A673 (cell line): ENCODE results near the gene LRRC74B. TPM values are rescaled to one million over a fixed set of nuclear protein-coding genes. Genes with fewer than 3 reads are reported as not detected.

ENCODE experiments used
- BruUV-seq: library from RNA; stranded (reverse); fragments of 400-500 nt; replicated peaks from 2 replicates; lab custom pipeline; 2021; lab: Mats Ljungman, UMichigan
- CTCF ChIA-PET: fragments of 300-600 bp; sonication (Branson Sonifier 250); formaldehyde crosslinking; loops from one replicate; lab custom pipeline; 2022; ENCODE audit warnings: antibody characterized with exemption; lab: Charles Lee
- POLR2A ChIA-PET: fragments of 300-600 bp; sonication (Branson Sonifier 250); formaldehyde crosslinking; loops from one replicate; lab custom pipeline; 2022; ENCODE audit warnings: antibody characterized with exemption; ENCODE audit not compliant: low non-redundant PET; lab: Charles Lee
- DNase-seq: peaks from one replicate; pipeline ENCODE4 v3.0.0-alpha.2; 2015; ENCODE audit warnings: low spot score
- H3K27ac ChIP-seq: fragments of 200-600 bp; sonication (generic); 2 replicates; pipeline ENCODE4 v1.5.1; 2016; ENCODE audit warnings: mixed run types, low read depth, mild to moderate bottlenecking, mixed read lengths, antibody characterized with exemption, low read length; ENCODE audit not compliant: poor library complexity, severe bottlenecking
- H3K27me3 ChIP-seq: fragments of 200-600 bp; sonication (generic); replicated peaks from 2 replicates; pipeline ENCODE4 v1.6.1; 2017; ENCODE audit warnings: mixed run types, low read depth, mild to moderate bottlenecking, mixed read lengths, antibody characterized with exemption, low read length; ENCODE audit not compliant: insufficient read depth, poor library complexity
- H3K36me3 ChIP-seq: fragments of 200-600 bp; sonication (generic); 2 replicates; pipeline ENCODE4 v1.6.1; 2016; ENCODE audit warnings: mixed run types, mild to moderate bottlenecking, mixed read lengths, antibody characterized with exemption, low read length; ENCODE audit not compliant: insufficient read depth, poor library complexity, severe bottlenecking
- H3K4me1 ChIP-seq: fragments of 200-600 bp; sonication (generic); 2 replicates; pipeline ENCODE4 v1.6.1; 2017; ENCODE audit warnings: mixed run types, mild to moderate bottlenecking, mixed read lengths, antibody characterized with exemption, low read length; ENCODE audit not compliant: insufficient read depth, poor library complexity, severe bottlenecking
- H3K4me3 ChIP-seq: fragments of 200-600 bp; sonication (generic); 2 replicates; pipeline ENCODE4 v1.5.1; 2016; ENCODE audit warnings: low read depth, mixed run types, mild to moderate bottlenecking, mixed read lengths, low read length; ENCODE audit not compliant: poor library complexity, severe bottlenecking
- H3K9me3 ChIP-seq: fragments of 200-600 bp; sonication (generic); 2 replicates; pipeline ENCODE4 v1.6.1; 2016; ENCODE audit warnings: mixed run types, low read depth, mild to moderate bottlenecking, mixed read lengths, antibody characterized with exemption, low read length; ENCODE audit not compliant: poor library complexity, severe bottlenecking
- EZH2 ChIP-seq: fragments of 200-600 bp; sonication (generic); IDR thresholded peaks from 2 replicates; pipeline ENCODE4 v1.6.1; 2017; ENCODE audit warnings: borderline replicate concordance, low read depth, mild to moderate bottlenecking, mixed read lengths, antibody characterized with exemption, low read length; ENCODE audit not compliant: poor library complexity, severe bottlenecking
- intact Hi-C: fragments of 100-400 bp; cut with micrococcal nuclease; formaldehyde crosslinking; loops from one replicate; pipeline ENCODE4 v1.10.0; 2022; ENCODE audit not compliant: unreplicated experiment
- total RNA-seq: library from RNA; stranded (reverse); gene quantifications from 2 replicates; pipeline ENCODE4 v1.2.3, GENCODE V29; 2021
- TF ChIP-seq, protein P1 (sequence below): fragments of 300-800, 200-600 bp; sonication (generic); conservative IDR thresholded peaks from 2 replicates; pipeline ENCODE4 v1.5.1; 2017; ENCODE audit warnings: low read depth, mild to moderate bottlenecking, antibody characterized with exemption, low read length, moderate library complexity, mixed read lengths

Gene LRRC74B
- total RNA-seq, 1 experiment from 2014 or later, result not detected

- intact Hi-C loops, result no loop called here
- H3K27me3 ChIP-seq, result no peaks in the 10 kb centered on the region
- H3K9me3 ChIP-seq, result no peaks in the 10 kb centered on the region
- BruUV-seq, result no TSS peak
- DNase-seq, result no peak
- POLR2A ChIA-PET, result no interaction called here
- H3K27ac ChIP-seq, result no peak overlapping the region
- TF ChIP-seq, protein P1, sequence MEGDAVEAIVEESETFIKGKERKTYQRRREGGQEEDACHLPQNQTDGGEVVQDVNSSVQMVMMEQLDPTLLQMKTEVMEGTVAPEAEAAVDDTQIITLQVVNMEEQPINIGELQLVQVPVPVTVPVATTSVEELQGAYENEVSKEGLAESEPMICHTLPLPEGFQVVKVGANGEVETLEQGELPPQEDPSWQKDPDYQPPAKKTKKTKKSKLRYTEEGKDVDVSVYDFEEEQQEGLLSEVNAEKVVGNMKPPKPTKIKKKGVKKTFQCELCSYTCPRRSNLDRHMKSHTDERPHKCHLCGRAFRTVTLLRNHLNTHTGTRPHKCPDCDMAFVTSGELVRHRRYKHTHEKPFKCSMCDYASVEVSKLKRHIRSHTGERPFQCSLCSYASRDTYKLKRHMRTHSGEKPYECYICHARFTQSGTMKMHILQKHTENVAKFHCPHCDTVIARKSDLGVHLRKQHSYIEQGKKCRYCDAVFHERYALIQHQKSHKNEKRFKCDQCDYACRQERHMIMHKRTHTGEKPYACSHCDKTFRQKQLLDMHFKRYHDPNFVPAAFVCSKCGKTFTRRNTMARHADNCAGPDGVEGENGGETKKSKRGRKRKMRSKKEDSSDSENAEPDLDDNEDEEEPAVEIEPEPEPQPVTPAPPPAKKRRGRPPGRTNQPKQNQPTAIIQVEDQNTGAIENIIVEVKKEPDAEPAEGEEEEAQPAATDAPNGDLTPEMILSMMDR, result no peak
- no peaks in the 10 kb centered on the region for H3K36me3 ChIP-seq
- no peak overlapping the region for H3K4me3 ChIP-seq
- CTCF ChIA-PET, result no interaction called here
- H3K4me1 ChIP-seq, result no peaks in the 10 kb centered on the region
Measured at GRCh38 chr22:21064917-21065864, 19.4 kb downstream of the LRRC74B start.

GRCh38 chr22:21067075-21067900 lies 21.5 kb downstream of the LRRC74B start:
- Histone ChIP-seq H3K27me3 (no peaks in the 10 kb centered on the region), H3K36me3 (no peaks in the 10 kb centered on the region), H3K27ac (no peak overlapping the region), H3K9me3 (no peaks in the 10 kb centered on the region), H3K4me3 (no peak overlapping the region), H3K4me1 (no peaks in the 10 kb centered on the region)
- POLR2A ChIA-PET, result no interaction called here
- no TSS peak for BruUV-seq
- CTCF ChIA-PET, result no interaction called here
- intact Hi-C loops, result no loop called here
- TF ChIP-seq, protein P1, result no peak
- TF ChIP-seq EZH2, result no peak
- no peak for DNase-seq

DNA sequence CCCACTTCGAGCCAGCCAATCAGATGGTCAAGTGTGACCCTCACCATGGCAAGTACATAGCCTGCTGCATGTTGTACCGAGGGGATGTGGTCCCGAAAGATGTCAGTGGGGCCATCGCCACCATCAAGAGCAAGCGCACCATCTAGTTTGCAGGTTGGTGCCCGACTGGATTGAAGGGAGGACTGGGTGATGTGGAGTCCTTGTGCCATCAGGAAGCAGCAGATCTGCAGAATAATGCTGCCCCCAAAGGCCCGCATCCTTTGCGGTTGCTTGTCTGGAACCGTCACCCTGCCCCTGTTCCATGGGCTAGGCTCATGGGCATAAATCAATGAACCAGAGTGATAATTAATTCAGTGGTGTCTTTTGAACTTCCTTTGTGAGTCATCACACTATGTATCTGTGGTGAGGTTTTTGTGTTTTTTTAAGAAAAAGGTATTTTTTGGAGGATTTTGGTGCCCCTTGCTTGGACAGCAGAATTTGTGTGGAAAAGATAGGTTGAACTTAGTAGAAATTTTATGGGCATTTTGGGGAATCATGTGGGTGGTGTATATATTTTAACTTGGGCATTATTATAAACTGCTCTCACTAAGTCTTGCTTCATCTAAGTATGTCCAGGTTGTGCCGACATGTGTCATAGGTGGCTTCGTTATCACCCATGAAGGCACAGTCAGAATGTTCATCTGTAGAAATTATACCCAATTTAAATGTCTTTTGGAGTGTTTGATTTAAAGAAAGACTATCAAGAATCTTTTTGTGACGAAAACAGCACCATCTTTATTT lies 22.3 kb downstream of the LRRC74B start:
- H3K27me3 ChIP-seq, result no peaks in the 10 kb centered on the region
- no peak overlapping the region for H3K27ac ChIP-seq
- intact Hi-C loops, result no loop called here
- no peak for TF ChIP-seq EZH2
- TF ChIP-seq, protein P1, result no peak
- H3K4me1 ChIP-seq, result no peaks in the 10 kb centered on the region
- H3K36me3 ChIP-seq, result no peaks in the 10 kb centered on the region
- H3K4me3 ChIP-seq, result no peak overlapping the region
- H3K9me3 ChIP-seq, result no peaks in the 10 kb centered on the region
- CTCF ChIA-PET, result no interaction called here
- no TSS peak for BruUV-seq
- DNase-seq, result no peak
- POLR2A ChIA-PET, result no interaction called here
